NCI-H1930 (cell line): ENCODE measurements around the gene AADACL4.
"Not testable (repeated sequence)": the region's sequence is repeated elsewhere in the genome, so short reads cannot be mapped to it uniquely, and the experiment has no call there.

Experiments
- DNase-seq, 2 experiments: peaks; one replicate each; lab custom pipeline; 2025; lab: John Stamatoyannopoulos, UW

Gene AADACL4

DNA sequence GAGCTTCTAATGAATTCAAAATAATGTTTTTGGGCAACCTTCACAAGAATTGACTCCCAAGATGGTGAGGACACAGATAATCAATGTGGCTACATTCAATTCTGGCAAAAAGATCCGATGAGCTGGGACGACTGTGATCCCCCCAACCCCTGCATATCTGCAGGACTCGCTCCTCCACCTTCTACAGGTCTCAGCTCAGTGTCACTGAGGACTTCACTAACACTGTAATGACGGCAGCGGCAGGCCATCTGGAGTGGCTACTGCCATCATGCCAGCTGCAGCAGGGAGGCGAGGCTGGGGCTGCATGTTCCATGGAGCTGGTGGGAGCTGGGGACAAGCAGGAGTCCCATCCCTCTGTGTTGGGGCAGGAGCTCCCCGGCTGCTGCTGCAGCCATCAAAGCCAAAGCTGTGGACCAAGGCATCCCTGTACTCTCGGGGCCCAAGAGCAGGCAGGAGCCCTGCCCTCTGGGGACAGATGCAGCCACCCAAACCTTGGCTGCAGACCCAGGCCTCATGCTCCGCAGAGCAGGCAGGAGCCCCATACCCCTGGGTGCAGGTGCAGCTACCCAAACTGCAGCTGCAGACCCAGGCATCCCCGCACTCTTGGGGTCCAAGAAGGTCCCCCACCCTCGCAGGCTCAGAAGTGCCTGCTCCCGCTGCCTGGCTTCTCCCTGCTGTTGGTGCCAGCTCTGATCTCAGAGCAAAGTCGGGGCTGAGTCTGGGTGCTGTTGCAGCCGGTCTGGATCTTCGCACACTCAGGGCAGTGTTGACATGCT, 13.7 kb upstream of the AADACL4 start:
- DNase-seq = no peak

DNA sequence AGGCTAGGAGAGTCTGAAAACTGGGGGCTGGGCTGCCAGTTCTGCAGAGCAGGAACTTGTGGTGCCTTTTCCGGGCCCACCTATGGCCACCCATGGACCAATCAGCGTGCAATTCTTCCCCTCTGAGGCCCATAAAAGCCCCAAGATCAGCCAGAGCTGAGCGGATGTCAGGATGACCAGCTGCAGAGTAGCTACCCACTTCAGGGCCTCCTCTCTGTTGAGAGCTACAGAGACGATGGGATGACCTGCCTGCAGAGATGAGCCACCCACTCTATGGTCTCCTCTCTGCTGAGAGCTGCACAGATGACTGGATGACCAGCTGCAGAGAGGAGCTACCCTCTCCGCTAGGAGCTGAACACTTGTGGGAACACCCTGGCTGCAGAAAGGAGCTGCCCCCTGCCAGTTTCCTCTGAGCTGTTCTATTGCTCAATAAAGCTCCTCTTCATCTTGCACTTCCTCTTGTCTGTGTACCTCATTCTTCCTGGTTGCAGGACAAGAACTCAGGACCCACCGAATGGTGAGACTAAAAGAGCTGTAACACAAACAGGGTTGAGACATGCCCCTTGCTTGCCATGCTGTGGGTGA, 12.8 kb upstream of the AADACL4 start:
- DNase-seq = no peak

DNA sequence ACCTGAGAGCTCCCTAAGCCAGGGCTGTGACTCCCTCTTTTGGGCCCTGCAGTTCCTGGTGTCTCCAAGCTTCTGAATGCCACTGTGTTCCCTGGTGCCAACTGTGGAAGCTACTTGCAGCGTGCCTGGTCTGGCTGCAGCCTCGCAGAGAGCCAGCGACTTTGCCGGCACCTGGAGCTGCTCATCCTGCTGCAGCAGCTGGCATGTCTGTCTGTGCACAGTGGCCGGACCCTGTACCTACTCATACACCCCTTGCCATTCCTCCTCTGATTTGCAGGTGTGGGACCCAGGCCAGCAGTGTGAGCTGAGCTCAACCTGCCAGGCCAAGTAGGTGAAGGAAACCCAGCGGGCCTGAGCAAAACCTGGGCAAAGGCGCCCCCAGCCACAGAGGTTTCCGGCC, 12.3 kb upstream of the AADACL4 start:
- DNase-seq = no peak

DNA sequence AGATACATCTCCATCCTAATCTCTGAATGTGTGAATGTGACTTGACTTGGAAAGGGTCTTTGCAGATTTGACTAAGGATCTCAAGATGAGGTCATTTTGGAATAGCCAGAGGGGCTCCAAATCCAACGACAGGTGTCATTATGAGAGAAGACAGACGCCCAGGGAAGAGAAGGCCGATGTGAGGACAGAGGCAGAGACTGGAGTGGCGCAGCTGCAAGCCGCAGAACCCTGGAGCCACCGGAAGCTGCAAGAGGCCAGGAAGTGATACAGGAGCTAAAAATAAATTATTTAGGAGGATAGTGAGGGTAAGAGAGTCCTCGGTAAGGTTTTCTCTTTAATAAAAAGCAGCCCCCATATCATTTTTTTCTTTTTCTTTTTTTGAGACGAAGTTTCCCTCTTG, 9.7 kb upstream of the AADACL4 start:
- DNase-seq = no peak

DNA sequence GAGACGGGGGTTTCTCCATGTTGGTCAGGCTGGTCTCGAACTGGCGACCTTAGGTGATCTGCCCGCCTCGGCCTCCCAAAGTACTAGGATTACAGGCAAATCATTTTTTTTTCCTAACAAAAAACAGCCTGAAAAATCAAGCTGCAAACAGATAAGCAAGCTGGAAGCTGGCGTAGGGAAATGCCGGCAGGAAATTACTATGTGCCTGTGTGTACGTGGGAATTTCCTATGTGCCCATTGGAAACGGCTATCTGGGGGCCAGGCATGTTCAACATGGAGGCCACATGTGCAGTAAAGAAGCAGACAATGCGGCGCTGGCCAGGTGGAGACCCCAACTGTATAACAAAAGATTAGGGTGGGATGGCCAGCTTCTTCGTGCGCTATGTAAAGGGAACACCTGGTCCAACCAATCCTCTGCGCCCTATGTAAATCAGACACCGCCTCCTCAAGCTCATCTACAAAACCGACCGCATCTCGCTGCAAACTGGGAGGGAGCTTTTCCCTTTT, 9.1 kb upstream of the AADACL4 start:
- no peak for DNase-seq

DNA sequence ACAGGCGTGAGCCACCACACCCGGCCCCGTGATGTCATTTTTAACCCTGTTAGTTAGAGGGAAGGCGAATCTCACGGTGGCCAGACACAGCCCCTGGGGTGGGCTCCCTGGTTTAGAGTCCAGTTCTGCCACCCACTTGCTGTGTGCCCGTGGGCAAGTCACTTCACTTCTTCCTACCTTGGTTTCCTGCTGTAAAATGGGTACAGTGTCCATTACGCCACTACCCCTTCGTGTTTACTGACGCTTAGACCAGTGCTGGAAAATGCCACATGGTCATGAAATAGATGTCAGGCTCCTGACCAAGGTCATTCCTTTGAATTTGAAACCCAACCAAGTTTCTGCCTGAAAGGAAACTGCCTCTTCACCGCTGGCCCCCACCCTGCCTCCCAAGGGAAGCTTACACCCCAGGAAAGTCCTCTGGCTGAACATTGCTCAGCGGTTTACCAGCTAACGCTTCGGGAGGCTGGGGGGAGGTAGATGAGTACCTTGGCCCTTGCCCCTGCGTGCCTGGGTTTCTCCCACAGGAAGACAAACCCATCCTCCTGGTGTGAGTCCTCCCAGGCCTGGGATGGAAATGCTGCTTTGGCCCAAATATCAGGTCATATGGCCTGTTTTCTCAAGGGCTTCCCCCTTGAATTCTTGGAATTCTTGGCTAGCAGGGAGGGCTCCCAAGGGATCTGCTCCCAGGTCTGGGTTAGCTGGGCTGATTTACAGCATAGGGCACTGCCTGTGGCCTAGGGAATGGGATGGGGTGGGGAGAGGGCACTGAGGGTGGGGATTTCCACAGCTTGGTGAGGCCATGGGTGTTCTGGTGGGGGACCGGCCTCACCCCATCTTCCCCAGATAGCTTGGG, 7.6 kb upstream of the AADACL4 start:
- DNase-seq = no peak

DNA sequence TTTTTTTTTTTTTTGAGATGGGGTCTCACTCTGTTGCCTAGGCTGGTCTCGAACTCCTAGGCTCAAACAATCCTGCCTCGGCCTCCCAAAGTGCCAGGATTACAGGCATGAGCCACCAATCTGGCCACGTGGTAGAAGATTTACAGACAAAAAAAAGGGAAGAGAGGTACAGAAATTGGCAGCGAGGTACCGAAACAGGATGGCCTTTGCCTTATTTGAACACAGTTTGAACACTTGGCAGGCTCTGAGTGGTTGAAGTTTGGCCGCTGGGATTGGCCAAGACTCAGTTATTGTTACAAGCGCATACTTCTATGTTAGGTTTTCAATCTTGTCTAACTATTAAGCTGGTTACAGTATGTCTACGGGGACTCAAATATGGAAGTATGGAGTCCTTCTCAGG, 6.2 kb upstream of the AADACL4 start:
- no peak for DNase-seq

DNA sequence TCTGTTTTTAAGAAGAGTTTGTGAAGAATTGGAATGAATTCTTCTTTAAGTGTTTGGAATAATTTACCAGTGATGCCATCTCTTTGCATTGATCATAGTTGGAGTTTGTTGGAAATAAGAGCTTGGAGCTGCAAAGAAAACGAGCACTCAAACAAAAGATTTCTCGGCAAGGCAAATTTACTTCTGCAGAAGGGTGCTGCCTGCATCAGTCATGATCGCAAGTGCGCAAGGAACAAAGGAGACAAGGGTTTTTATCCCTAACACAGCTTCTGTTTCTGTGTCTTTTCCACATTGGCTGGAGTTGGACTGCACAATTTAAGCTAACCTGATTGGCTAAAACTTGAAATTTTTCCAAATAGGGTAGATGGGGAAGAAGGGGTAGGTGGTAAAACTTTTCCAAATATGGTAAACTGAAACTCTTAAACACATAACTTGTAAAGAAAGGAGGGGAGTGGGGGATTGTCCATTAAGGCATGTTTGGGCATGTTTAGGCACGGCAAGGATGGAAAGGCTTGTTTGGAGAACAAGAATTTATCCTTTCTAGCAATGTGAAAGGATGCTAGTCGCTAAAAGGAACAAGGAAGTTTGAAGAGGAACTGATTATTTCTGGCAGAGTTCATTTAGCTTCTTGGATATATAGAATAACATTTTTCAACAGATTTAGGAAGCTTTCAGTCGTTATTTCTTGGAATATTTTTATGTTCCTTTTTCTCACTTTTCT, 3.5 kb upstream of the AADACL4 start:
- no peak for DNase-seq

DNA sequence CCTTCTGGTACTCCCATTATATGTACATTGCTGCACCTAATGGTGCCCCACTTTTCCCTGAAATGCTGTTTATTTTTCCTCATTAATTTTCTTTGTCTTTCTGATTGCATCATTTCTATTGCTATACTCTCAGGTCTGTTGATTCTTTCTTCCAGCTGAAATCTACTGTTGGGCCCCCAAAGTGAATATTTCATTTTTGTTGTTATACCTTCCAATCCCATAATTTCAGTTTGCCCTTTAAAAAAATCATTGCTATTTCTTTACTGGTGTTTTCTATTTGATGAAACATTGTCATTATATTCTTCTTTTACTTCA, 3.0 kb upstream of the AADACL4 start:
- DNase-seq = no peak

DNA sequence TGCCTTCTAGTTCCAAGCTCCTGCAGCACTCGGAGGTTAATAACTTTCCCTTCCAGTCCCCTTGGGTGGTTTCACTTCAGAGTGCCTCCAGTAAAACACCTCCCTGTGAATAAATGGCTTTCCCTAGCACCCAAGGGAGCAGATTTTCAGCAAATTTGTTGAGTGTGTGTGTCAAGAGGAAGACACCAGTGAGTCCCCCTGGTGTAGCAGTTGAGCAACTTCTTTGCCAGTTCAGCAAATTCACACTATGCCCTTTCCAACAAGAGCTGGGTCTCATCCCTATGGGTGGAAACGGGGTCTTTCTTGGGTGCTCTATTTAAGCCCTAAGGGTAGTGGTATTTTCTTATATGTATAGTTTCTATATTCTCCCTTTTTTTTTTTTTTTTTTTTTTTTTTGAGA, 806 bp upstream of the AADACL4 start:
- no peak for DNase-seq

DNA sequence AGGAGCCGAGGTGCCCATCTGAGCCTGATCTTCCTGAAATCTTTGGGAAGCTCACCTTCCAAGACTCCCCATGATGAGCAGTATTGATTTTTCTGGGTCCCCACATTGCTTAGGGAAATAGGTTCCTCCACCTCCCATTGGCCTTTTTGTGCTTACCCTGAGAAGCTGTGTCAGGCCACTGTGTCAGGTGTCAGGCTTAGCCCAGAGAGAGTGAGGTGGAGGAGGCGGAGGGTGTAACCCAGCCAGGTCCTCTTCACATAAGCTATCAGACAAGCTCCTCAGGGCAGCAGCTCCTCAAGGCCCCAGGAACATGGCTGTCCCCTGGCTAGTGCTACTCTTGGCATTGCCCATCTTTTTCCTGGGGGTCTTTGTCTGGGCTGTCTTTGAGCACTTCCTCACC, 352 bp downstream of the AADACL4 start:
- no peak for DNase-seq

DNA sequence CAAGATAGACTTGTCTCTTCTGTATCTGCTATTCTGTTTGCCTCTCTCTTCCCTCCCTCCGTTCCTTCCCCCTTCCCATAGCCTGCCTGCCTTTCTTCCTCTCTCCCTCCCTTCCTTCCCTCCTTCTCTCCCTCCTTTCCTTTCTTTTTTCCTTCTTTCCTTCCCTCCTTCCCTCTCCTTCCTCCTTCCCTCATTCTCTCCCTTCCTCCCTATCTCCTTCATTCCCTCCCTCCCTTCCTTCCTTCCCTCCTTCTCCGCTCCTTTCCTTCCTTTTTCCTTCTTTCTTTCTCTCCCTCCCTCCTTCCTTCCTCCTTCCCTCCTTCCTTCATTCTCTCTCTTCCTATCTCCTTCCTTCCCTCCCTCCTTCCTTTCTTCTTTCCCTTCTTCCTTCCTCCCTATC, 944 bp downstream of the AADACL4 start:
- no peak for DNase-seq

DNA sequence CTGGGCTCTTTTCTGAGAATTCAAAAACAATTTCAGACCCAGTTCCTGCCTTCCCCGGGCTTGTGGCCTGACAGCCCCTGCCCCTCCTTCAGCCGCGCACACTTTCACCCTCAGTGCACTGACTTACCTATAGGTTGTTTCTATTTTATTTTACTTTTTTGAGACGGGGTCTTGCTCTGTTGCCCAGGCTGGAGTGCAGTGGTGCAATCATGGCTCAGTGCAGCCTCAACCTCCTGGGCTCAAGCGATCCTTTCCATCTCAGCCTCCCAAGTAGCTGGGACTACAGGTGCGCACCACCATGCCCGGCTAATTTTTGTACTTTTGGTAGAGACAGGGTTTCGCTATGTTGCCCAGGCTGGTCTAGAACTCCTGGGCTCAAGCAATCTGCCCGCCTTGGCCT, 1.5 kb downstream of the AADACL4 start:
- not testable (repeated sequence) for DNase-seq

DNA sequence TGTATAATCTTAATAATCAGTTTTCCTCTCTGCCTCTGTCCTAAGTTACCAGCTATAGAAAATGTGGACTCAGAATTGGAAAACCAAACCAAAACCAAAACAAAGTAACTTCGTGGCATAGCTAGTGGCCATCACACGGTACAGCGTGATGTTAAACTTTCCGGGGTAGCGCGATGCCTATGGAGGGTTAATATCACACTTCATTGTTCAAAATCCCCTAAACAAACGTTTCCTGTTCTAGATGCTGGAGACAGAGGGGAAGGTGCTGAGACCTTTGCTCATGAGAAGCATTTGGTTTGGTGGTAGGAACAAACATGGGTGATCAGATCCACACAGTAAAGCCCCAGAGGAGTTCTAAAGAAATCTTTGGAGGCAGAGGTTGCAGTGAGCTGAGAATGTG, 4.9 kb downstream of the AADACL4 start:
- no peak for DNase-seq

DNA sequence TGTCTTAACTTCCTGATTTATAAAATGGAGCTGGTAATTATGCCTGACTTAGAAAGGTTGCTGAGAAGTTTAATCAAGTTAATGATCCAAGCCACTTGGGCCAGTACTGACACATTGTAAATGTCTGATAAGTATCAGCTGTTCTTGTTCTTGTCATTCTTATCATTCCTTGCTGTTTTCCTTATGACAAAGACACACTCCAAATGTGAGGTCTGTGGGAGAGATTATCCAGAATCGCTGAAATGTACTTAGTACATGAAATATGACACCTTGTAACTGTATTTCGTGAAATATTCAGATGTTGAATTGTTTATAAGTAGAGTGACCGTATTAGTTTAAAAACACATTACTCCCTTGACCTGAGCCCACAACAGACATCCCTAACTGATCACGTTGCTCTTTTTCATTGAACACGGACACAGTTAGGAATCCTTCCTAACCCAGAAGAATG, 6.1 kb downstream of the AADACL4 start:
- no peak for DNase-seq

DNA sequence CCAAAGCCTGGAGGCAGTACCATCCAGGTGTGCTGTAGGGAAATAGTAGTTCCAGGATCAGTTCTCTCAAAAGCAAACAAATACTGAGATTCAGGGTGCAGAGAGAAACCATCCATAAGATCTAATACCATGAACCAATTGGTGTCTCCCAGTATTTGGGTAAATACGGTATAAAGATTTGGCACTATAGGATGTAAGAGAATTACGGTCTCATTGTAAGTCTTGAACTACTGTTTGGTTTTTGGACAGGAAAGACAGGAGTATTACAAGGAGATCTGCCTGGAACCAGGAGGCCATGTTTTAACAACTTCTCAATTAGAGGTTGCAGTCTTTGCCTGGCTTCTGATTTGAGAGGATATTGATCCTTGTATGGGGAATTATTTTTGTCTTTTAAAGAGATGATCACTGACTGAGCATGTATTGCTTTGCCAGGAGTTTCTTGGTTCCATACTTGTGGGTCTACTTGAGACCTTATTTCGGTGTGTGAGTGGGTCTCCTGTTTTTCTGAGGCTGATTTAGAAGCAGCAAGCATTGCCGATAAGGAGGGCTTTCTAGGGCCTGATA, 10.2 kb downstream of the AADACL4 start:
- DNase-seq = no peak

DNA sequence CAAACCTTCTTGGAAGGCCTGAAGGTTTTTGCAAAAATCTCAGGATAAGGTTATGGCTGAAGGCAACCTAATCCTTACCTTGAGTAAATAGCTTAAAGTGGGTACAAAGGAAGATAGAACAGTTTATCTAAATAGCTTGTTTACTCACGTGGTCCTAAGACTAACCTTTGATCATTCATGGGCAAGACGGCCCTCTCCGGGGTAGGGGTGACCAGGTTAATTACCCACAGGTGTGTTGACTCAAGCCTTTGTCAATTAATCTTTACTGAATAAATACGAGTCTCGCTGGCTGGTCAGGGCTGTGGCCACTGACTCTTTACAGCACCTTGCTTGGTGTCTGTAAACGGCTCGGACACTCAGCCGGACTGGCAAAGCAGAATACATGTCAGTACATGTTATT, 10.8 kb downstream of the AADACL4 start:
- no peak for DNase-seq

DNA sequence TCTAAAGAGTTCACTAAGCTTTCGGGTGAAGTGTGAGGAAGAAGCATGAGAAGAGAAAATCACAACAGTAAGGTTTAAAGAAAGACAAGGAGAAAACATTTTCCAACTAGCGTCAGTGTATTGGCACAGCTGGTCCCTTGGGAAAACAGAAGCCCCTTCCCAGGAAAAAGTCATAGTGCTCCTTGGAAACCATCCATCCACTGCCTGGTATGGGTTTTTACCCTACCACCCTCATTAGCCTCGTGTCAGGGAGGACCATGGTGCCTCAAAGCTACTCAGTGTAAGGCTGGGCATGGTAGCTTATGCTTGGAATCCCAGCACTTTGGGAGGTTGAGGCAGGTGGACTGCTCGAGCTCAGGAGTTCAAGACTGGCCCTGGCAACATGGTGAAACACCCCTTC, 12.7 kb downstream of the AADACL4 start:
- DNase-seq = no peak

DNA sequence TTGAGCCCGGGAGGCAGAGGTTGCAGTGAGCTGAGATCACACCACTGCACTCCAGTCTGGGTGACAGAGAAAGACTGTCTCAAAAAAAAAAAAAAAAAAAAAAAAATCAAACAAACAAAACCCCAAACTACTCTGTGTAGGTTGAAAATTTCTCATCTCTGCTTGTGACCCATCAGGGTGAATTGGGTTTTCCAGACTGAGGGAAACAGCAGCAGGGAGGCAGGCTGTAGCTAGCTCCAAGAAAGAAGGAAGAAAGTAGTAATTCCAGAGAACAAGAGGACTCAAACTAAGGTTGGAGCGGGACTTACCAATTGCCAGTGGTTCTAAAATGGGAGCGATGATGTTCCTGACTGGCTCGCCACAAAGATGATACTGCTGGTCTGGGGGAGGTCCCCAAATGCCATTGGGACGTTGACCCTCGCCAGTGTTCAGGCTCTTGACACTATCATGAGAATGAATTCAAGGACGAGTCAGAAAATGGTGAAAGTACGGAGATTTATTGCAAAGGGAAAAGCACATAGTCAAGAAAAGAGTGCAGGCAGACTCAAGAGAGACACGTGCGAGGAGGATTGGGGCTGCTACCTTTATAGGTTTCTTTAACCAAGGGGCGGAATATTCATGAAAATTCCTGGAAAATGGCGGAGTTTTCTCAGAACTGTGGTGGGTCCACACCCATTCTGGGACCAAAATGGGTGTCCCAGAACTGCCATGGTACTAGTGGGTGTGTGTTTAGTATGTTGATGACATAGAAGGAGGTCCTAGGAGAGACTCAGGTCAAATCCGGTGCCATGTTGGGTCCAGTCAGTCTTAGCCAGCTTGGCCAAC, 13.4 kb downstream of the AADACL4 start:
- DNase-seq = no peak

DNA sequence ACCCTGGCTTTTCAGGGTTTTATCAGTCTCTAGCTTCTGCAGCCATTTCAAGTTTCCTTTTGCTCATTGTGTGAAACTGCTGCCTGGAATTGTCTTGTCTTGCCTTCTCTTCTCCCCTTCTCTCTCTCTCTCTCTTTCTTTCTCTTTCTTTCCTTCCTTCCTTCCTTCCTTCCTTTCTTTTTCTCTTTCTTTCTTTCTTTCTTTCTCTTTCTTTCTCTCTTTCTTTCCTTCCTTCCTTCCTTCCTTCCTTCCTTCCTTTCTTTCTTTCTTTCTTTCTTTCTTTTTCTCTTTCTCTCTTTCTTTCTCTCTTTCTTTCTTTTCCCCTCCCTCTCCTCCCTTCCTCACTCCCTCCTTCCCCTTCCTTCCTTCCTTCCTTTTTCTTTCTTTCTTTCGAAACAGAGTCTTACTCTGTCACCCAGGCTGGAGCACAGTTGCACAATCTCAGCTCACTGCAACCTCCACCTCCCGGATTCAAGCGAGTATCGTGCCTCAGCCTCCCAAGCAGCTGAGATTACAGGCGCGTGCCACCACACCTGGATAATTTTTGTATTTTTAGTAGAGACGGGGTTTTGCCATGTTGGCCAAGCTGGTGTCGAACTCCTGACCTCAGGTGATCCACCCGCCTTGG, 14.1 kb downstream of the AADACL4 start:
- not testable (repeated sequence) for DNase-seq
